GM03348 (cell line): ENCODE data around the gene KANSL1L.
"Not testable (repeated sequence)": the region's sequence is repeated elsewhere in the genome, so short reads cannot be mapped to it uniquely, and the experiment has no call there.

ENCODE experiments used
- DNase-seq: peaks from one replicate; pipeline ENCODE4 v3.0.0; 2012; ENCODE audit warnings: low spot score

KANSL1L gene

DNA sequence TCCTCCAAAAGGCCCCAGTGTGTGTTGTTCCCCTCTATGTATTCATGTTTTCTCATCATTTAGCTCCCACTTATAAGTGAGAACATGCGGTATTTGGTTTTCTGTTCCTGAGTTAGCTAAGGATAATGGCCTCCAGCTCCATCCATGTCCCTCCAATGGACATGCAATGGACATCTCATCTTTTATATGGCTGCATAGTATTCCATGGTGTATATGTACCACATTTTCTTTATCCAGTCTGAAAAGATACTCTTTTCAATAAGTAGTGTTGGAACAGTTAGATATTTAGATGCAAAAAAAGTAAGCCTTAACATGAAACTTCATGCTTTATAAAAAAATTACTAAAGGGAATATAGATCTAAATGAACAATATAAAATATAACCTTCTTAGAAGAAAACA lies 5.9 kb upstream of the KANSL1L start:
- DNase-seq = not testable (repeated sequence)

DNA sequence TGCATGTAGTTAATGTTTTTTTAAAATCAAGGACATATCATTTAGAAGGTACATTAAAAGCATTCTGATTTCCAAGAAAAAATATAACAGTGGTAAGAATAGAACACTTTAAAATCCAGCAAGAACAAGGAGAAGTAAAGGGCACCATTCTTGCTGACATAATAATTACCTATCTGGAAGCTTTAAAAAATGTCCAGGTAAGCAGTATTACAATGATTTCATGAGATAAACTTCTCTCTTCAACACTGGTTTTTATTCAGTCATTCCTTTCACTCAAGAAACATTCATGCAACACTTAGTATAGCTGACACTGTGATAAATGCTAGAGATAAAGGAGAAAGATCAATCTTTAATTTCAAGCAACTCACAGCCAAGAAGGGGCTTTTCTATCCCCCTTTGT lies 2.9 kb upstream of the KANSL1L start:
- DNase-seq = no peak

DNA sequence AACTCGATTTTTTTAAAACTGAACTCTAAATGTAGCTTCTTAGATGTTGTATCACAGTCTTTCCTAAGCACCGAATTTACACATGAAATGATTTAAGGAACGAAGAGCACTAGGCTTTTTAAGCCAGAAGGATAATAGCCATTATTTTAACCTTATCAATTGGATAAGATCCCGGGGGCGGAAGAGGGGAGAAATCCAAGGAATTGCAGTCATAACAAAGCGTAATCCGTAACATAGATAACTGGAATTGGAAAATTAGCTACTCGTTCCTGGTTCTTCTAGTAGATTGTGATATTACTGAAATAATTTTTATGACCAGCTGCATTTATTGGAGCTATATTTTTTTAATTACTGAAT lies 988 bp upstream of the KANSL1L start:
- peak; percentile 3 for DNase-seq

DNA sequence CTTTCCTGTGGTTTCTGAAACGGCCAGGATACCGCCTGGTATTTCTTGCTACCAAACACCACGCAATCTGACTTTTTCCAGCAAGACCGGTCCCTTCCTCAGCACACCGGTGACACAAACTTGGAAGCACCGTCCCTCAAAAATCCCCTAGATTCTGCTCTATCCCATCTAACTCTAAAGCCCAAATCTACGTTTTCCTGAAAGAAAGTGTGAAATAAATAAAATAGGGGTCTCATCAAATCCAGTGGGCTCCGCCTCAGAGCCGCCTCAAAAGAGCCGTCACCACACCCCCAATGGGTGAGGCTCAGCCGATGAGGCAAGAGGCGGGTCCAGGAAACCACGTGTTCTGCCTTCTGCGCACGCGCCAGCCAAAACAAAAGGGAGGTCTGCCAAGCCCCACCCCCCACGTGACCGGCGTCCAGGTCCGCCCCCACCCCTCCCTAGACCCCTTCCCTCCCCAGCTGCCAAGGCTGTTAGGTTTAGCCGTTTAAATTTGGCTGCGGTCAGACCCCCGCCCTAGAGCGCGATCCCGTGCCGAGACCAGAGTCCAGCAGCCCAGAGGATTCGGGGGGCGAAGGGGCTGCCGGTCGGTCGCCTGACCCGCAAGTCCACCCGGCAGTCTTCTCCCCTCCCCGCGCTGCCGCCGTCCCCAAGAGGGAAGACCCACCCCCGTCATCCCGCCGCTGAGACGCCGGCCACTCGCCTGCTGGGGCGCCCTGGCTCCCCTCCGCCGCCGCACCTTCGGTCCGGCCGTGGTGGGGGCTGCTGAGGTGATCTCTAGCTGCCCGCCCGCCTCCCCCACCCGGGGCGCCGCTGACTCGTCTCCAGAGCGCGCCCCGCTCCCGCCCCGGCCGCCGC lies 534 bp downstream of the KANSL1L start:
- DNase-seq = peak; percentile 95

DNA sequence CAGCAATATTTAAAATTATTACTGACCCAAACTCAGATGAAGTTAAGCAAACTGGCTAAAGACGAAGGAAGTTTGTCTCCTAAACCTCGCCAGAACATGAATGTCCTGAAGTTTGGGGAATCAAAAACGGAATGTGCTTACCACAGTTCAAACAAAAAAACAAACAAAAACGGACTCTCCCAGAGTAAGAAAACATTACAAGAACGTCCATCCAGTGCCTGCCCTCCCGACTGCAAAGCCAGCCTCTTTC lies 1.1 kb downstream of the KANSL1L start:
- DNase-seq = no peak

DNA sequence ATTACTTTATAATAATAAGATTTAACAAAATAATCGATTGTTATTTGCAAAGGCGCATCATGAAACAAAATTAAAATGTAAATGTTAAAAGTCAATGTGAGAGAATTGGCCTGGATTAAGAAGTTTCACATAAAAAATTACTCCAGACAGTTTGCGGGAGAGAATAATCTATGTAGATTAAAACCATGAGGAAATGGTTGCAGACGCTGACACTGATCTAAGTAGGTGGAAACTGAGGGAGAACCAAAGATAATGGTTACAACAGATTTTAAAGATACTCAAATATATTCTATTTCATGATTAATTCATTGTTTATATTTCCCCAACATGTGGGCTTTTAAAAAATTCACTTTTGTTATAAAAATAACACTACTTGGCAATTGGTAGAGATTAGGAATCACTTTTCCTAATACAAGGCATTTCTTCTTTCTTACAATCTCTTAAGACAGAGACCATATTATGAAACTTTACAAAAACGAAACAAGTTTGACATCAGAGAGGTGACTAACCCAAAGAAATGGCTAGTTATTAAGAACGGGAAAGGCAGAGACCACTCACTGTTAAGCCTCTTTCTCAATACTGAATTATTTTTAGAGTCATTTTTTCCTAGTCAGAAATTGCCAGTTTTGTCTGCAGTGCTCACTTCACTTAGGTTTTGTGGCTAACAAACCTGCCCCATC lies 1.6 kb downstream of the KANSL1L start:
- peak; percentile 21 for DNase-seq

DNA sequence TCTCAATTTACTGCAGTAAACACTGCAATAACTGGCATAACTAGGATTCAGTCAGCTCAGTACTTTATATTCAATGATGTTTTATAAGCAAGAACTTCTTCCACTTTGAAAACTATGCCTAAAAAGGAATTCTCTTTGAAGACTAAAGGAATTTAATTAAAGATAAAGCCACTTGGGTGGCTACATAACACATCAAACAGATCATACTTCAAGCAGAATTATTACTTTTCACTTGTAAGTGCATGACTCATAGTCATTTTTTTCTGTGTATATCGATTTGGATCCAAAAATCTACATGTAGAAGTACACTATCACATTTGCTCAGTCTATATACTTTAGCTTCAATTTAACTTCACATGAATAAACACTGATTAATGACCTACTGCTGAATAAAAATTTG lies 4.0 kb downstream of the KANSL1L start:
- no peak for DNase-seq

DNA sequence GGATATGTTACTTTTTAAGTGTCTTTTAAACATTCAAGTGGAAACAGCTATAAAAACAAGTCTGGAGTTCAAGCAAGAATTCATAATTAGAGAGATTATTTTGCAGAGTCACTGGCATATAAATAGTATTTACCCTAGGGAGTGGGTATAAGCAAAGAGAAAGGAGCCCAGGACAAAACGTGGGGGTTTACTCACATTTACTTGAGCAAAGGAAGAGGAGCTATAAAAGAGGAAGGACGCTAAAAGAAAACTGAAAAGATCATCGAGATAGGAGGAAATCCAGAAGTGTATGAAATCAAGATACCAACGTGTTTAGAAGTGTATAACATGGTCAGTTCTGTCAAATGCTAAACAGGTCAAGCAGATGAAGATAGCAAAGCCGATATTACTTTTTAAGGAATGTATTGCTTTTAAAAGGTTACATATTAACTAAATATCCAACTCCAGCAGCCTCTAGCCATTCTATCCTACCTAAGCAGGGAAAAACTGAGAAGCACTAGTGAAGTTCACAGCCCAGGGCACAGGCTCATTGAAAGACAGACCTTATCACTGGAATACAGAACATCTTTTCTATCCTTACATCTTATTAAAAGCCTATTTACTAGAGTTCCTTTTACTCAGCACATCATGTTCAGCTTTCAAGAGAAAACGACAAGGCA lies 8.6 kb downstream of the KANSL1L start:
- no peak for DNase-seq

DNA sequence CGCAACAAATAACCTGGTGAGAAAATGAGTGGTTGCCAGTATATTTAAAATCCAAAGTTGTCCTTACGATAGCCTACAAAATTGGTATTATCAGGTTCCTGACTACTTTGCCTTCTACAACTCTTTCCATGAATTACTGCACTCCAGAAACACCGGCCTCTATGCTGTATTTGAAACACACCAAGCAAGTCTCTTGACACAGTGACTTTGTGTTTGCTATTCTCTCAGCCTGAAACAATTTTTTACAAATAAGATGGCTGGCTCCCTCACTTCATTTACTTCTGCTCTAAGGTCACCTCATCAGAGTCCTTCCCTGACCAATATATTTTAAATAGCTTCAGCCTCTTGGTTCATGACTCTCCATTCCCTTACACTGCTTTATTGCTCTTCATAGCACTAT lies 12.2 kb downstream of the KANSL1L start:
- no peak for DNase-seq

DNA sequence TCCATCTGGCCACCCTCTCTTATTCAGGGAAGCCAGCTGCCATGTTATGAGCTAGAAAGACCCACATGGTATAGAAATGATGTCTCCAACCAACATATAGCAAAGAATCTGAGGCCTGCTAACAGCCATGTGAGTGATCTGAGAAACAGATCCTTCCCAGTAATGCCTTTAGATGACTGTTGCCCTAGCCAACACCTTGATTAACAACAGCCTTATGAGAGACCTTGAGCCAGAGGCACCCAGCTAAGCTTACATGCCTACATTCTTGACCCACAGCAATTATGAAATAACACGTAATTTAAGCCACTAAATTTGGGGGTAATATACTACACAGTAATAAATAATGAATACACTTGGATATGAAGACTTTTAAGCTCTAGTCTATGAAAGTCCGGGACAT lies 13.0 kb downstream of the KANSL1L start:
- DNase-seq = no peak

DNA sequence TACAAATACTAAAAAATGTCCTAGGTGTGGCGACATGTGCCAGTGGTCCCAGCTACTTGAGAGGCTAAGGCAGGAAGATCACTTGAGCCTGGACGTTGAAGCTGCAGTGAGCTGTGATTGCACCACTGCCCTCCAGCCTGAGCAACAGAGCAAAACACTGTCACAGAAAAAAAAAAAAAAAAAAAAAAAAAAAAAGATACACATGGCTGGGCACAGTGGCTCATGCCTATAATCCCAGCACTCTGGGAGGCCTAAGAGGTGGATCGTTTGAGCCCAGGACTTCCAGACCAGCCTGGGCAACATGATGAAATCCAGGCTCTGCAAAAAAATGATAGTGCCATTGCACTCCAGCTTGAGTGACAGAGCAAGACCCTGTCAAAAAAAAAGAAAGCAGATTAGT lies 13.7 kb downstream of the KANSL1L start:
- no peak for DNase-seq

DNA sequence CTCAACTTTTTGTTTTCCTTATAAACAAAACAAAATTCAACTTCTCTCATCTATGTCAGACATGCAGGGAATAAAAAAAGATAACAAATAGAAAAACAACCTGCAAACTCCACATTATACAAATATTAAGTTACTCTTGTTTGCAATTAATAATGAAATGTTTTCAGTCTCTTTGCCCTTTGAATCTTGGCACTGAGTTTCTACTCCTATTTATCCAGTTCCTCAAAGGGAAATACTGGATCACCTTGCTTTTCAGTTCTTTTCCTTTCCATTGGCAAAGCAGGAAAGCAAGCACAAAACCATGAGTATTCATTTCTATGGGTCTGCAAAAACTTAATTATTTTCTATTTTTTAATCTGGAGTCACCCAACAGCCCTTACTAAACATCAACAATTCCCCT lies 23.6 kb downstream of the KANSL1L start:
- DNase-seq = no peak

DNA sequence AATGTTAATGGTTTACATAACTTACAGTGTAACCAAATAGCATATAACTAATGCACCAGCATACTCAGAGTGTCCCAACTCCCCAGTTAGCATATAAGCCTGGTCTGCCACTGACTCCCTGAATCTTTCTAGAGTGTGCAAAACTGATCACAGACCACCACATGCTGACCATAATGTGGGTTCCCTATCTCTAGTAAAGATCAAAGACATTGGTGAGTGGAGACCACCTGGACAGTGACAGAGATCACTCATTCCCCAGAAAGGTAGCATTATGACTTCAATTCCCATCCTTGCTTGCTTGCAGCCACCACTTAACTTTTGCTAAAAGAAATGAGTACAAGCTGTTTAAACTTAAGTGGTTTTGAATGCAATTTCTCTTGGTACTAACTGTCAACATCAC lies 39.0 kb downstream of the KANSL1L start:
- DNase-seq = no peak

DNA sequence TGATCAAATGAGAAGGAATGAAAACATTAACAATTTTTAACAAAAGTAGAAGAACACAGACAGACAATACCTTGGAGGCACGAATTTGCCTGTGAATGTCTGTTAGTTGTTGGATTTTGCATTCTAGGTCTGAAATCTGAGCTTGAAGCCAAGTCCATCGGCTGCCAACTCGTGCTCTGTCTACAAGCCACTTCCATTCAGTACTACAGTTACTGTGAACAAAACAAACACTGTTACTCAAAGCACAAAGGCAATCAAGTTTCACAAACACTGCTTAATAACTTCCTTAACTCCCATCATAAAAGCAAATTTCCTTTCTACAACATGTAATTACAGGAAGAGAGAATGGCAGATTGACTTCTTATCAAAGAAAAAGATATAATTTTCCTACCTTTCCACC lies 42.2 kb downstream of the KANSL1L start:
- no peak for DNase-seq

DNA sequence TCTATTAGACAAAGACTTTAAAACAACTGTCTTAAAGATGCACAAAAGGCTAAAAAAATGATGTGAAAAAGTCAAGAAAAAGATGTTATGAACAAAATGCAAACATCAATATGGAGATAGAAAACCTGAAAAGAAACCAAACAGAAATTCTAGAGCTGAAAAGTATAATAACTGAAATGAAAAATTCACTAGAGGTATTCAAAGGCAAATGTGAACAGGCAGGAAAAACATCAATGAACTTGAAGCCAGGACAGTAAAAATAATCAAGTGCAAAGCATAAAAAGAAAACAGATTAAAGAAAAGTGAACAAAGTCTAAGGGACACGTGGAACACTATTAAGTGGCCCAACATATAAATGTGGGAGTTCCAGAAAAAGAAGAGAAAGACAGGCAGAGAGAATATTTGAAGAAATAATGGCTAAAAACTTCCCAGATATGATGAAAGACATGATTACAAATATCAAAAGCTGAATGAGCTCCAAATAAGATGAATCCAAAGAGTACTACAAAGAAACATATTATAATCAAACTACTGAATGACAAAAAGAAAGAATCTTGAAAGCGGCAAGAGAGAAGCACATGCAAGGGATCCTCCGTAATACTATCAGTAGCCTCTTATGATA lies 57.5 kb downstream of the KANSL1L start:
- no peak for DNase-seq

DNA sequence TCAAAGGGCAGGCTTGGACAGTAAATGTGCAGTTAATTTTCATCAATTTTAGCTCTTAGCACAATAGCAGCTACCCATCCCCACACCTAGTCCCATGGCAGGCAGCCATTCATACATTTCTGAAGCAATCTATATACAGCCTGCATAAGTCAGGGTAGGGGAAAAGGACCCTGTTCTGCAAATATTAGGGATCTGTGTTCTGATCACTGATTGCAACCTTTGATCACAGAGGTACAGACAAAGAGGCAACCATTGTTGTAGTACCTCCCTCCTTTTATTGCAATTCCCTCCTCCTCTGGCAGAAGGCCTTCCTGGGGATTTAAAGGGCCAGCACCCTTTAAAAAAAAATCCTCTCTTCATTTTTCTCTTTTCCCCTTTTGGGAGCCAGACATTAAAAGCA lies 58.3 kb downstream of the KANSL1L start:
- no peak for DNase-seq

DNA sequence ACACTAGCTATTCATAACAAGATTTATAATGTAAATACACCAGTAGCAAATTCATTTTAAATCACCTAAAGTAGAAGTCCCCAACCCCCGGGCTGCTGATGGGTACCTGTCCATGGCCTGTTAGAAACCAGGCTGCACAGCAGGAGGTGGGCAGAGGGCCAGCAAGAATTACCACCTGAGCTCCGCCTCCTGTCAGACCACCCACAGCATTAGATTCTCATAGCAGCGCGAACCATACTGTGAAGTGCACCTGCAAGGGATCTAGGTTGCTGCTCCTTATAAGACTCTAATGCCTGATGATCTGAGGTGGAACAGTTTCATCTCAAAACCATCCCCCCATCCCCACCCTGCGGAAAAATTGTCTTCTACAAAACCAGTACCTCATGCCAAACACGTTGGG lies 71.3 kb downstream of the KANSL1L start:
- no peak for DNase-seq

DNA sequence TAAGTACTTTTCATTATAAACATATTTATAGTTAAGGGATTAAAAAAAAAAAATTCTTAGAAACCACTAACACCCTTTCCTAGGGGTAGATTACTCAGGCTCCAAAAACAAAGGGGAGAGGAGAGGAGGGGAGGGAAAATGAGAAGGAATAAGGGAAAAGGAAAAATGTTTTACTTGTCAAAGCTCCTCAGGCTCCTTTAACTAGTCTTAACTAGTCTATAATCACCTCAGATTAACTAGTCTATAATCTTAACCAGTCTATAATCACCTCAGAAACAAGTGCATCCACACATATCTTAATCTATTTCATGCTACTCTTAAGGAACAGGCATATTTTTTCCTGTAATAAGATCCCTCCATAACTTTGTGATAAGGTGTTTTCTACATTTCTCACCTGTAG lies 76.4 kb downstream of the KANSL1L start:
- DNase-seq = no peak

DNA sequence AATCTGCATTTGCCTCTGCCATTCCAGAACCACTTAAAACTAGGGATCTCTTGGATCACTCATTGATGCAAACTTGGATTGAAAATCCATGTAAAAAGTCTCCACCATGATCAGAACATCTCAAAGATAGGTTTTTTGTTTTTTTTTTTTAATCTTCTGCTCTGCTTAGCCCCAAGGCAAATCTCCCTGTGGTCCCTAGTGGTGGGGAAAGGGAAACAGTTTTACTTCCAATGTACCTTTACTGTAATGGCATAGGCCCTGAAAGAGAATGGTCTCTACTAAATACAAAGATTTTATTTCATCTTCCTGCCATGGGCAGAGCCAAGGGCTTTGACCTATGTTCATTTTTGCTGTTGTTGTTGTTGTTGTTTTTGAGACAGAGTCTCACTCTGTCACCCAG lies 78.4 kb downstream of the KANSL1L start:
- no peak for DNase-seq

DNA sequence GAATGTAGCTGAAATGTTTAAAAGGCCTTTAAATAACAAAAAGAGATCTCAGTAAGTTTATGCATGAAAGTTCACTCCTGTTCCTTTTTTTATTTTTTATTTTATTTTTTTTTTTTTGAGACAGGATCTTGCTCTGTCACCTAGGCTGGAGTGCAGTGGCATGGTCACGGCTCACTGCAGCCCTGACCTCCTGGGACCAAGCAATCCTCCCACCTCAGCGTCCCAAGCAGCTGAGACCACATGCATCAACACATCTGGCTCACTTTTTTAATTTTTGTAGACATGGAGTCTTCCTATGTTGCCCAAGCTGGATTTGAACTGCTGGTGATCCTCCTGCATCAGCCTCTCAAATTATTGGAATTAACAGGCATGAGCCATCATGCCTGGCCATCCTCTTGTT lies 84.3 kb downstream of the KANSL1L start:
- no peak for DNase-seq

DNA sequence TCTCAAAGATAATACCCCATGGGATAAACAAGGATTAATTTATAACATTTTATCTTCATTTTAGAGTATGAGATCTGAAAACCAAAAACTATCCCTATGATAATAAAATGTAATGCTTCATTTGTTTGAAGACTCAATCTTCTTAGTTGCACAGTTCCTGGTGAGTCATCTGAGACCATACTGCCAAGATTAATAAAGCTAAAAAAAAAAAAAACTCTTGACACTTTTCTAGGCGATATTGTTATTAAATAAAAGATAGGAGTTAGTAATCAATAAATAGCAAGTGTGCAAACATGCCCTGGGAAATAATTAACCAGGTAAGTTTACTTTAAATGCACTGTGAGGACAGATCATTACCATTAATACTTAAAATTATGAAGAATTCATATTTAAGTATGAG lies 84.9 kb downstream of the KANSL1L start:
- DNase-seq = peak; percentile 36

DNA sequence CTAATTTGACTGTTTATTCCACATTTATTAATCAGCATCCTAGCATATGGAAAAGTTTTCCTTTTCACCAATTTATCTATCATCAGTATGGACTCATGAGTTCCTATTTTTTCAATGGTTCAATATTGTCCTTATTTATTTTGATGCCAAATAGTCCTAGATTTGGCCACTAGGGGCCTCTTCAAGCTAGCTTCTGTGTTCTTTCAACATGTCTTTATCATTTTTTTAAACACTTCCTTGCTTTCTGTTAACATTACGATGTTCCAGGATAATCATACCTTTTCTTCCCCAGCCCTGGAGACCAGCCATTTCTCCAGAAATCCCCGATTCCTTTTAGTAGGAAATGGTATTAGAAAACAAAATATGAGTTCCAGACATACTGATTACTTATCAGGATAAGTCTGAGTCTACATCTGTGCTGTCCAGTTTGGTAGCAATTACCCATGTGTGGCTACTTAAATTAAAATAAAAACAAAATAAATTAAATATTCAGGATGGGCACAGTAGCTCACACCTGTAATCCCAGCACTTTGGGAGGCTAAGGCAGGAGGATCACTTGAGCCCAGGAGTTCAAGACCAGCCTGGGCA lies 98.2 kb downstream of the KANSL1L start:
- peak; percentile 57 for DNase-seq

DNA sequence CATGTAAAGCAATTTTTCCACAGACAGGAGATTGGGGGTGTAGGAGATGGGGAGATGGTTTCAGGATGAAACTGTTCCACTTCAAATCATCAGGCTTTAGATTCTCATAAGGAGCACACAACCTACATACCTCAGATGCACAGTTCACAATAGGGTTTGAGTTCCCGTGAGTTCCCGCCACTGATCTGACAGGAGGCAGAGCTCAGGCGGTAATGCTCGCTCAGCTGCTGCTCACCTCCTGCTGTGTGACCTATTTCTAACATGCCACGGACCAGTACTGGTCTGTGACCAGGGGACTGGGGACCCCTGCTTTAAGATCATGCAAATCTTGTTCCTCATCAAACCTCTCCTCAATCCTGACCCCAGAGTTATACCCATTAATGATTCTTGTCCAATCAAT lies 98.7 kb downstream of the KANSL1L start:
- no peak for DNase-seq
